ENCODE data around the gene PPP6R1. TPM values are rescaled to one million over a fixed set of nuclear protein-coding genes. Genes with fewer than 3 reads are reported as not detected.

The PPP6R1 gene, protein sequence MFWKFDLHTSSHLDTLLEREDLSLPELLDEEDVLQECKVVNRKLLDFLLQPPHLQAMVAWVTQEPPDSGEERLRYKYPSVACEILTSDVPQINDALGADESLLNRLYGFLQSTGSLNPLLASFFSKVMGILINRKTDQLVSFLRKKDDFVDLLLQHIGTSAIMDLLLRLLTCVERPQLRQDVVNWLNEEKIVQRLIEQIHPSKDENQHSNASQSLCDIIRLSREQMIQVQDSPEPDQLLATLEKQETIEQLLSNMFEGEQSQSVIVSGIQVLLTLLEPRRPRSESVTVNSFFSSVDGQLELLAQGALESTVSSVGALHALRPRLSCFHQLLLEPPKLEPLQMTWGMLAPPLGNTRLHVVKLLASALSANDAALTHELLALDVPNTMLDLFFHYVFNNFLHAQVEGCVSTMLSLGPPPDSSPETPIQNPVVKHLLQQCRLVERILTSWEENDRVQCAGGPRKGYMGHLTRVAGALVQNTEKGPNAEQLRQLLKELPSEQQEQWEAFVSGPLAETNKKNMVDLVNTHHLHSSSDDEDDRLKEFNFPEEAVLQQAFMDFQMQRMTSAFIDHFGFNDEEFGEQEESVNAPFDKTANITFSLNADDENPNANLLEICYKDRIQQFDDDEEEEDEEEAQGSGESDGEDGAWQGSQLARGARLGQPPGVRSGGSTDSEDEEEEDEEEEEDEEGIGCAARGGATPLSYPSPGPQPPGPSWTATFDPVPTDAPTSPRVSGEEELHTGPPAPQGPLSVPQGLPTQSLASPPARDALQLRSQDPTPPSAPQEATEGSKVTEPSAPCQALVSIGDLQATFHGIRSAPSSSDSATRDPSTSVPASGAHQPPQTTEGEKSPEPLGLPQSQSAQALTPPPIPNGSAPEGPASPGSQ
- total RNA-seq: 32.2 and 54.1 TPM in 2 replicates

DNA sequence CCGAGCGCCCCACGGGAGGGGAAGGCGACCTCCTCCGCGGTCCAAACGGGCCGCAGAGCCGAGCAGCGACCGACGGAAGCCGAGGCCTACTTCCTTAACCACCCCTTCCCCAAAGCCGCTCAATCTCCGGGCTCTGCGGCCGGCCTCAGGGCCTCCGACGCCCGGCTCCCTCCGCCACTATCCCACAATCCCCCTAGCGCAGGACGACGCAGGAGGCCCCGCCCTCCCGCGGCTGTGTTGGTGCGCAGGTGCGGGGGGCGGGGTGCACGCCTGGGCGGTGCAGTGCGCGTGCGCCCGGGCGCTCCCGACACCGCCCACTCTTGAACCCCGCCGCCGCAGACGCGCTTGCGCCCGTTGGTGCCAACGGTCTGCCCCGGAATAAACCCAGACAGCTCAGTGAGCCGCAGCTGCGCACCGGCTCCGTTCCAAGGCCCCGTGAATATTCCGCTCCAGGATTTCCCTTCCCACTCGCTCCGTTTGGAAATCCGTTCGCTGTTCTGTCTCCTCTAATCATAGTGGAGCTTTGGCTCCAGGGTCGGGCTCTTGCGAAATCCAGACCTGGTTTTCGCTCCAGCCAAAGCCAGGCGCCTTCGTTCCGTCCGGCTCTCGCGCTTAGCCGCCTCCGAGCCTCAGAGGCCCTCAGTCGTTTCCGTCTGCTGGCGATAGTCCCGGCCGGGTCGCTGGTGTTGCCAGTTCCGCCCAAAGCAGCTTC, at the start of gene PPP6R1:
PPP6R1 (minus strand) TSS at position 190 of the 712 bp plus-strand sequence. CDS start 11,914 bp downstream, outside the sequence.

DNA sequence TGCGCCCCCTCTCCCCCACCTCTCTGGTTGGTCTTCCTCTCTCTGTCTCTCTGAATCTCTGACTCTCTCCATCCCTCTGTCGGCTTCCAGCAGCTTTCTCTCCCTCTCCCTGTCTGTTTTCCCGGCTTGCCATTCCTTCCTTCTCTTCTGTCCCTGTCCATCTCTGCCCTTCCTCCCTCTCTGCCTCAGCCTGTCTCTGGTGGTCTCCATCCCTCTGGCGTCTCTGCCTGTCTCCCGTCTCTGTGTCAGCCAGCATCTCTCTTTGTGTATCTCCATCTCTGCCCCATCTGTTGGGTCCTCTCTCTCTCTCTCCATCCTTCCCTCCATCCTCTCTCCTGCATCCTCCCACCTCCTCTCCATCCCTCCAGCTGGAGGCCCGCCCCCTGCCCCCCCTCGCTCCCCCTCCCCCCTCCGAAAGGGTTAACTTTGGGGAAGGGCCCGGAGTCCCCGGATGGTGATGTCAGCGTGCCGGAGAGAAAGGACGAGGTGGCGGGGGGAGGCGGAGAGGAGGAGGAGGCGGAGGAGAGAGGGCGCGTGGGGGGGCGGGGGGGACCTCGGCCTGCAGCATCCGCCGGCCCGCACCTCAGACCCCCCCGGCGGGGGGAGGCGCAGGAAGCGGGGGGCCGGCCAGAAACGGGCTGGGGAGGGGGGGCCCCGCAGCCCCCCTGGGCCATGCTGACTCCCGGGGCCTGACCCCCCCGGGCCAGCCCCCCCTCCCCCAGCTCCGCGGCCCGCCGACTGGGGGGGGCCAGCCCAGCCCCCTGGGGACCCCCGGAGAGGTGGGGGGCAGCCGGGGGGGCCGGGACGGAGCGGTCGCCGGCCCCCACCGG, 24.9 kb upstream of the PPP6R1 start, which contains the start of gene BRSK1:
BRSK1 (plus strand) TSS at position 450 of the 830 bp plus-strand sequence. CDS start 446 bp downstream, outside the sequence.

DNA sequence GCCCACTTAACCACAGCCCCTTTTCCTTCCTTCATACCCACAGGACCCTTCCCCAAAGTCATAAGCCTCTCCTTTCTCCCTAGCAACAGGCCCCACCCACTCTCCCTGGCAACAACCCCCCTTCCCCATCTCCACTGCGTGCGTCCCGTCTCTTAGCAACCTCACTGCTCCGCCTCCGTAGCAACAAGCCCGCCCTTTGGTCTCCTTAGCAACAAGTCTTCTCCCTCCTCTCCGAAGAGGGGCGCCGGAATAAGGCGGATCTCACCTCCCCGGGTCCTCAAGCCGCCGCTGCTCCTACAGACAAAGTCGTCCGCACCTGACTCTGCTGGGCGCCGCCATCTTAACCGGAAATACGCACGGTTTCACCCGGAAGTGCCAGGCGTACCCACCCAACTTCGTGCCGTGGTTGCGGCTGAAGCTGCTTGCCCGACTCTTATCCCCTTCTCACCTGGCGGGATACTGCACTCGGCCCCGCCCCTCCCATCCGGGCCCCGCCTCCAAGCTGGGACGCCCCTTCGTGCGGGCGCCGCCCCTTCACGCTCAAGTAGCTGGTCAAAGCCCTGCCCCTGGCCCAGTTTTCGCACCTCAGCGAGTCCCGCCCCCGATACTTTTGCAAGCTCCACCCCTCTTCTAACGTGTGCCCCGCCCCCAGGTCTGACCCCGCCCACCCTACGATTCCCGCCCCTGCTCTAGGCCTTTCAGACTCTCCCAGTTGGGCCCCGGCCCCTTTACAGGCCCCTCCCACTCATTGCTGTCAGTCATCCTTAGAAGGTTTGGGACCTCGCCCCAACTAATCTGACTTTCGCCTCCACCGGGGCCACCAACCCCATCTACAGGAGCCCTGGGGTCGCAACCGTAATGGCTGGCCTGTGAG, 21.2 kb upstream of the PPP6R1 start, which contains the start of gene HSPBP1:
HSPBP1 (minus strand) TSS at position 341 of the 874 bp plus-strand sequence. CDS start 502 bp downstream, outside the sequence.

DNA sequence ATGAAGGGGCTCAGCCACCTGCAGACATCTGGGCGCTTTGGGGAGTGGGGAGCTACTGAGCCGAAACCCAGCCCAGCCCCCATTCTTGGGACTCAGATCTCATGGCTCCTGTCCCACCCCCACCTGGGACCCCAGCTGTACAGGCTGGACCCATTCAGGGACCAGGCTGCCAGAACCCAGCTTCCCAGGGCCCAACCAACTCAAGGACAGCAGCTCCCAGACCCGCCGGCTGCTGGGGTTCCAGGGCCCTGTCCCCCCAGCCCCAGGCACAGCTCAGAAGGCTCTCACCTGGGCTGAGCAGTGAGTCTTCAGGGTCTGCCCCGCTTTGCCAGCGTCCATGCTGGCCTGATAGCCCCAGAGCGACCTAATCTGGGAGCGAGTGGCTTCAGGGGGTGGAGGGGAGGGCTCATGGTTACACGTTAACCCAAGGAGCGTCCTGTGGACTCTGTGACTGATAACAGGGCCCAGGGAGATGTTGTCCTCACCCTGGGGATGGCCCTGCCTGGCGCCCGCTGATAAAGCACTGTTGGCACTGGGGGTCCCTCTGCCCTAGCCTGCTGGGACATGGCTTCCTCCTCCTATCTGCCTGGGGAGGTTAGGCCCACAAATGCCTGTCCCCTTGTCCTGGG, 30.3 kb downstream of the PPP6R1 start, which contains the start of gene TMEM86B:
TMEM86B (minus strand) TSS at position 361 of the 629 bp plus-strand sequence; CDS start at position 339, 22 bp downstream.

DNA sequence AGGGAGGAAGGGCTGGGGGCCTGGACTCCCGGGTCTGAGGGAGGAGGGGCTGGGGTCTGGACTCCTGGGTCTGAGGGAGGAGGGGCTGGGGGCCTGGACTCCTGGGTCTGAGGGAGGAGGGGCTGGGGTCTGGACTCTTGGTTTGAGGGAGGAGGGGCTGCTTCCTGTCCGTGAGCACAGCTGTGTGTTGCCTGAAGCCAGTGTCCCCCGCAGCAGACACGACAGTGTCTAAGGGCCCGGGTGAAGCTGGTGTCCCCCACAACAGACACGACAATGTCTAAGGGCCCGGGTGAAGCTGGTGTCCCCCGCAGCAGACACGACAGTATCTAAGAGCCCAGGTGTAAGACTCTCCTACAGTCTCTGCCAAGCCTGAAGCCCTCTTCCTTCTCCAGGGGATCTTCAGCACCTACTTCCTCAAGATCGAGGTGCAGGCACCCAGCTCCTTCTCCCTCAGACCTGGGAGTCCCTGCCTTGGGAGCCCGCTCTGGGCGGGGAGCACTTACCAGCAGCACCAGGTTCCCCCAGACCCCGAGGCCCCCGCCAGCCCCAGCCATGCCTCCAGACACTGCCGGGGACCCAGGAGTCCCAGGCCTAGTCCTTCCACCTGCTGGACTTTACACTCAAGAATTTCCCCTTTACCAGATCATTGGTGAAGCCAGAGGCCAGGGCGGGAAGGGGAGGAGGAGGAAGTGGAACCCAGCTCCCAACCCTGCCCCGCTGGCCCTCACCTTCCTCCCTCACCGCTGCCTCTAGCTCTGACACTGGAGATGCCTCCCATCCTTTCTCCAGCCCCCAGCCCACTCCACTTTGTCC, 49.7 kb downstream of the PPP6R1 start, which contains the start of gene PTPRH:
PTPRH (minus strand) TSS at position 622 of the 813 bp plus-strand sequence; CDS start at position 554, 68 bp downstream.

Small RNAs within 50 kb of the gene (small RNA-seq; reads per million reads assigned to genes)
- not detected for gene MIR6802
- not detected for gene MIR6803
- gene MIR6804: not detected

Other genes with a start within 250 kb of the PPP6R1 start
- gene GP6, start 220.8 kb downstream of the PPP6R1 start, total RNA-seq: 0.39 and 1.8 TPM in 2 replicates
- 23.2 and 55.0 TPM in 2 replicates for gene RDH13, start 195.9 kb downstream of the PPP6R1 start, total RNA-seq
- 45.9 and 64.6 TPM in 2 replicates for gene EPS8L1, start 183.1 kb downstream of the PPP6R1 start, total RNA-seq
- 53.4 and 55.2 TPM in 2 replicates for gene PPP1R12C, start 141.4 kb downstream of the PPP6R1 start, total RNA-seq
- 28.4 and 80.9 TPM in 2 replicates for gene TNNT1, start 109.8 kb downstream of the PPP6R1 start, total RNA-seq
- gene TNNI3, start 101.3 kb downstream of the PPP6R1 start, total RNA-seq: 0.43 TPM in 1 of 2 replicates, not detected in the other
- 0.76 TPM in 1 of 2 replicates, not detected in the other for gene DNAAF3, start 92.4 kb downstream of the PPP6R1 start, total RNA-seq
- gene SYT5, start 78.7 kb downstream of the PPP6R1 start, total RNA-seq: not detected in 2 replicates
- gene PTPRH, start 49.5 kb downstream of the PPP6R1 start, total RNA-seq: under 0.01 and 0.22 TPM in 2 replicates
- 3.9 TPM in 2 replicates for gene TMEM86B, start 30.3 kb downstream of the PPP6R1 start, total RNA-seq
- gene HSPBP1, start 21.1 kb upstream of the PPP6R1 start, total RNA-seq: 20.4 and 64.0 TPM in 2 replicates
- gene BRSK1, start 25.0 kb upstream of the PPP6R1 start, total RNA-seq: 0.79 and 2.2 TPM in 2 replicates
- not detected in 2 replicates for gene TMEM150B, start 66.3 kb upstream of the PPP6R1 start, total RNA-seq
- gene KMT5C, start 80.9 kb upstream of the PPP6R1 start, total RNA-seq: 10.5 and 24.3 TPM in 2 replicates
- 0.11 and 0.79 TPM in 2 replicates for gene COX6B2, start 95.7 kb upstream of the PPP6R1 start, total RNA-seq
- gene GARIN5B, start 104.2 kb upstream of the PPP6R1 start, total RNA-seq: 0.39 TPM in 1 of 2 replicates, not detected in the other
- gene IL11, start 111.4 kb upstream of the PPP6R1 start, total RNA-seq: 5.1 and 7.7 TPM in 2 replicates
- gene TMEM190, start 117.8 kb upstream of the PPP6R1 start, total RNA-seq: 2.0 TPM in 1 of 2 replicates, not detected in the other
- 0.39 and 3.7 TPM in 2 replicates for gene TMEM238, start 125.3 kb upstream of the PPP6R1 start, total RNA-seq
- gene RPL28, start 126.9 kb upstream of the PPP6R1 start, total RNA-seq: 362 and 492 TPM in 2 replicates
- 30.2 and 81.9 TPM in 2 replicates for gene UBE2S, start 148.8 kb upstream of the PPP6R1 start, total RNA-seq
- gene SHISA7, start 184.3 kb upstream of the PPP6R1 start, total RNA-seq: not detected in 2 replicates
- 63.6 and 80.4 TPM in 2 replicates for gene ISOC2, start 202.6 kb upstream of the PPP6R1 start, total RNA-seq
- gene C19orf85, start 205.7 kb upstream of the PPP6R1 start, total RNA-seq: not detected in 2 replicates
- gene ZNF628, start 217.6 kb upstream of the PPP6R1 start, total RNA-seq: 2.0 and 2.8 TPM in 2 replicates
- 7.7 and 10.6 TPM in 2 replicates for gene NAT14, start 226.2 kb upstream of the PPP6R1 start, total RNA-seq
- 0.22 and 1.2 TPM in 2 replicates for gene SSC5D, start 229.4 kb upstream of the PPP6R1 start, total RNA-seq